Measurements from ENCODE around the gene SLC24A5. TPM values are rescaled to one million over a fixed set of nuclear protein-coding genes. Genes with fewer than 3 reads are reported as not detected.

The SLC24A5 gene
- total RNA-seq, 1 donor from 2014 or later, result not detected

- Histone ChIP-seq H3K4me3 (ENCODE audit: low read depth, low read length) (no peak overlapping the region), H3K27me3 (ENCODE audit: control insufficient read depth, insufficient read depth, low read length) (no peaks in the 10 kb centered on the region), H3K36me3 (ENCODE audit: control insufficient read depth, insufficient read depth, low read length) (no peaks in the 10 kb centered on the region)
- TF ChIP-seq, protein P1, sequence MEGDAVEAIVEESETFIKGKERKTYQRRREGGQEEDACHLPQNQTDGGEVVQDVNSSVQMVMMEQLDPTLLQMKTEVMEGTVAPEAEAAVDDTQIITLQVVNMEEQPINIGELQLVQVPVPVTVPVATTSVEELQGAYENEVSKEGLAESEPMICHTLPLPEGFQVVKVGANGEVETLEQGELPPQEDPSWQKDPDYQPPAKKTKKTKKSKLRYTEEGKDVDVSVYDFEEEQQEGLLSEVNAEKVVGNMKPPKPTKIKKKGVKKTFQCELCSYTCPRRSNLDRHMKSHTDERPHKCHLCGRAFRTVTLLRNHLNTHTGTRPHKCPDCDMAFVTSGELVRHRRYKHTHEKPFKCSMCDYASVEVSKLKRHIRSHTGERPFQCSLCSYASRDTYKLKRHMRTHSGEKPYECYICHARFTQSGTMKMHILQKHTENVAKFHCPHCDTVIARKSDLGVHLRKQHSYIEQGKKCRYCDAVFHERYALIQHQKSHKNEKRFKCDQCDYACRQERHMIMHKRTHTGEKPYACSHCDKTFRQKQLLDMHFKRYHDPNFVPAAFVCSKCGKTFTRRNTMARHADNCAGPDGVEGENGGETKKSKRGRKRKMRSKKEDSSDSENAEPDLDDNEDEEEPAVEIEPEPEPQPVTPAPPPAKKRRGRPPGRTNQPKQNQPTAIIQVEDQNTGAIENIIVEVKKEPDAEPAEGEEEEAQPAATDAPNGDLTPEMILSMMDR (IDR thresholded peaks at IDR 0.05; ENCODE audit: insufficient read depth, low read length, poor library complexity, severe bottlenecking), result no peak
- no peak for DNase-seq (ENCODE audit: low read depth)
These were observed 32.7 kb downstream of the SLC24A5 start for GRCh38 chr15:48153526-48153925.

DNA sequence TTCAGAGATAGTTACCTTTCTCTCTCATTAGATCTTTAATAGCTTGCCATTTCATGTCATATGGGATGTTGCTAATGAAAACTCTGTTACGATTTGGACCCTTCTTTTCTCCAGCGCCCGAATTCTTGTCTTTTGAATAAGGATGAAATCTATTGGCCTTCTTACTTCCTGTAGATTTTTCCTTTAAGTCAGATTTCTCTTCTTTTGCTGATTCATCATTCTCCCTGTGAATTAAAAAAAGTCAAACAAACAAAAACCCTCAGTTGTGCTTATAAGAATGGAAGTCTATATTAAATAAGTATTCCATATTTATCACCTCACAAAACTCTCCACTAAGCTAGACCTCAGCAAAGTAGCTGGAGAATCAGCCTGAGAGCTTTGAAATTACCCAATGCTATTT, 47.8 kb downstream of the SLC24A5 start:
- no peaks in the 10 kb centered on the region for H3K36me3 ChIP-seq (ENCODE audit: control insufficient read depth, insufficient read depth, low read length)
- TF ChIP-seq, protein P1 (IDR thresholded peaks at IDR 0.05; ENCODE audit: insufficient read depth, low read length, poor library complexity, severe bottlenecking), result no peak
- H3K4me3 ChIP-seq (ENCODE audit: low read depth, low read length), result no peak overlapping the region
- DNase-seq (ENCODE audit: low read depth), result no peak
- no peaks in the 10 kb centered on the region for H3K27me3 ChIP-seq (ENCODE audit: control insufficient read depth, insufficient read depth, low read length)

GRCh38 chr15:48170981-48171380, 50.2 kb downstream of the SLC24A5 start:
- no peak for DNase-seq (ENCODE audit: low read depth)
- Histone ChIP-seq H3K36me3 (ENCODE audit: control insufficient read depth, insufficient read depth, low read length) (no peaks in the 10 kb centered on the region), H3K4me3 (ENCODE audit: low read depth, low read length) (no peak overlapping the region), H3K27me3 (ENCODE audit: control insufficient read depth, insufficient read depth, low read length) (no peaks in the 10 kb centered on the region)
- TF ChIP-seq, protein P1 (IDR thresholded peaks at IDR 0.05; ENCODE audit: insufficient read depth, low read length, poor library complexity, severe bottlenecking), result no peak

- no peak overlapping the region for H3K4me3 ChIP-seq (ENCODE audit: low read depth, low read length)
- DNase-seq (ENCODE audit: low read depth), result no peak
- H3K27me3 ChIP-seq (ENCODE audit: control insufficient read depth, insufficient read depth, low read length), result no peaks in the 10 kb centered on the region
- TF ChIP-seq, protein P1 (IDR thresholded peaks at IDR 0.05; ENCODE audit: insufficient read depth, low read length, poor library complexity, severe bottlenecking), result no peak
- H3K36me3 ChIP-seq (ENCODE audit: control insufficient read depth, insufficient read depth, low read length), result no peaks in the 10 kb centered on the region
These were observed 54.3 kb downstream of the SLC24A5 start for GRCh38 chr15:48175126-48175525.

GRCh38 chr15:48176112-48176511, 55.3 kb downstream of the SLC24A5 start:
- no peak overlapping the region for H3K4me3 ChIP-seq (ENCODE audit: low read depth, low read length)
- no peaks in the 10 kb centered on the region for H3K27me3 ChIP-seq (ENCODE audit: control insufficient read depth, insufficient read depth, low read length)
- no peaks in the 10 kb centered on the region for H3K36me3 ChIP-seq (ENCODE audit: control insufficient read depth, insufficient read depth, low read length)
- TF ChIP-seq, protein P1 (IDR thresholded peaks at IDR 0.05; ENCODE audit: insufficient read depth, low read length, poor library complexity, severe bottlenecking), result no peak
- DNase-seq (ENCODE audit: low read depth), result no peak

GRCh38 chr15:48176957-48177356, 56.2 kb downstream of the SLC24A5 start:
- Histone ChIP-seq H3K36me3 (ENCODE audit: control insufficient read depth, insufficient read depth, low read length) (no peaks in the 10 kb centered on the region), H3K27me3 (ENCODE audit: control insufficient read depth, insufficient read depth, low read length) (no peaks in the 10 kb centered on the region), H3K4me3 (ENCODE audit: low read depth, low read length) (peak overlapping the region; percentile 94)
- TF ChIP-seq, protein P1 (IDR thresholded peaks at IDR 0.05; ENCODE audit: insufficient read depth, low read length, poor library complexity, severe bottlenecking), result no peak
- no peak for DNase-seq (ENCODE audit: low read depth)

All from kidney epithelial cell (primary cell).